Fibroblast of pulmonary artery (primary cell): ENCODE data around the gene IL4R.

Experiments used
- DNase-seq: peaks from one replicate; pipeline ENCODE4 v3.0.0-alpha.2; 2010; ENCODE audit warnings: low read depth
- H3K4me3 ChIP-seq: replicated peaks from 2 replicates; pipeline ENCODE4 v1.5.1; 2011; ENCODE audit warnings: low read depth, mild to moderate bottlenecking, control low read depth, low read length, moderate library complexity
- TF ChIP-seq, protein P1 (sequence below): IDR thresholded peaks from 2 replicates; pipeline ENCODE4 v1.5.1; 2011; ENCODE audit warnings: mild to moderate bottlenecking, control low read depth, low read length, inconsistent platforms; ENCODE audit errors: missing control alignments

The IL4R gene

DNA sequence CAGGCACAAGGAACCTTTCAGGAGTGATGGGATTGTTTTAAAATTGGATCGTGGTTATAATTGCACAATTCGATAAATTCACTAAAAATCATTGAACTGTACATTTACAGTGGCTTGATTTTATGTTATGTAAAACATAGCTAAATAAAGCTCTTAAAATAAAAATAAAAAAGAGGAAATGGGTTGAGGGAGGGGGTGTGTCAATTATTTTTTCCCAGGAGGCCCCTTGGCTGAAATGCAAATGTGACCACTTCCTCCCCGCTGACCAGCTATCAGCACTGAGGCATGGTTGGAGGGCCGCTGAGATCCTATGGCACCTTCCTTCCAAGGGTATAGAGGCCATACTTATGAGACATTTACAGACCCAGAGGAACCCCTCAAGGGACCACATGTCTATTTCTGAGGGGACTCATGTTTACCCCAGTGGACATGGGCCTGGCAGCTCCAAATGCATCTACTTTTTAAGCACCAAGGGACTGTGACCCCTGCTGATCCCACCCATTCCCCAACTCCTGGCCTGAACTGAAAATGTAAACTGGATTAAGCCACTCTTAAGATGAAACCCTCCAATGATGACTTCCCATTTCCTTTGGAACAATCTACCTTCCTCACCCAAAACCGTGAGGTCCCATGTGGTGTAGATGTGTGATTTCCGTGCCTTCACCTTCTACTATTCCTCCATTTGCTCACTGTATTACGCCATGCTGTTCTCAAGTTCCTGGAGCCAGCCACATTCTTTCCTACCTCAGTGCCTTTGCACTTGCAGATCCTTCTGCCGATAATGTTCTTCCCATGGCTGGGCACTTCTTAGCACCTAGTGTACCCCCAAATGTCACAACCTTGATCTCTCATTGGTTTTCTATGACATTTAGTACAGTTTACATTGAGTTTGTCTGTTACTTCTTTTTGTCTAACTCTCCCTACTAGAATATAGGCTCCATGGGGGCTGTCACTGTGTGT, 85.4 kb downstream of the IL4R start:
- DNase-seq: no peak
- TF ChIP-seq, protein P1, sequence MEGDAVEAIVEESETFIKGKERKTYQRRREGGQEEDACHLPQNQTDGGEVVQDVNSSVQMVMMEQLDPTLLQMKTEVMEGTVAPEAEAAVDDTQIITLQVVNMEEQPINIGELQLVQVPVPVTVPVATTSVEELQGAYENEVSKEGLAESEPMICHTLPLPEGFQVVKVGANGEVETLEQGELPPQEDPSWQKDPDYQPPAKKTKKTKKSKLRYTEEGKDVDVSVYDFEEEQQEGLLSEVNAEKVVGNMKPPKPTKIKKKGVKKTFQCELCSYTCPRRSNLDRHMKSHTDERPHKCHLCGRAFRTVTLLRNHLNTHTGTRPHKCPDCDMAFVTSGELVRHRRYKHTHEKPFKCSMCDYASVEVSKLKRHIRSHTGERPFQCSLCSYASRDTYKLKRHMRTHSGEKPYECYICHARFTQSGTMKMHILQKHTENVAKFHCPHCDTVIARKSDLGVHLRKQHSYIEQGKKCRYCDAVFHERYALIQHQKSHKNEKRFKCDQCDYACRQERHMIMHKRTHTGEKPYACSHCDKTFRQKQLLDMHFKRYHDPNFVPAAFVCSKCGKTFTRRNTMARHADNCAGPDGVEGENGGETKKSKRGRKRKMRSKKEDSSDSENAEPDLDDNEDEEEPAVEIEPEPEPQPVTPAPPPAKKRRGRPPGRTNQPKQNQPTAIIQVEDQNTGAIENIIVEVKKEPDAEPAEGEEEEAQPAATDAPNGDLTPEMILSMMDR: no peak
- H3K4me3 ChIP-seq: no peak overlapping the region

- H3K4me3 ChIP-seq: no peak overlapping the region
- TF ChIP-seq, protein P1: no peak
- DNase-seq: no peak
These were observed 86.2 kb downstream of the IL4R start for GRCh38 chr16:27399969-27400368.

GRCh38 chr16:27400751-27401620, 87.2 kb downstream of the IL4R start:
- H3K4me3 ChIP-seq: no peak overlapping the region
- TF ChIP-seq, protein P1: no peak
- peak; percentile 38 for DNase-seq

DNA sequence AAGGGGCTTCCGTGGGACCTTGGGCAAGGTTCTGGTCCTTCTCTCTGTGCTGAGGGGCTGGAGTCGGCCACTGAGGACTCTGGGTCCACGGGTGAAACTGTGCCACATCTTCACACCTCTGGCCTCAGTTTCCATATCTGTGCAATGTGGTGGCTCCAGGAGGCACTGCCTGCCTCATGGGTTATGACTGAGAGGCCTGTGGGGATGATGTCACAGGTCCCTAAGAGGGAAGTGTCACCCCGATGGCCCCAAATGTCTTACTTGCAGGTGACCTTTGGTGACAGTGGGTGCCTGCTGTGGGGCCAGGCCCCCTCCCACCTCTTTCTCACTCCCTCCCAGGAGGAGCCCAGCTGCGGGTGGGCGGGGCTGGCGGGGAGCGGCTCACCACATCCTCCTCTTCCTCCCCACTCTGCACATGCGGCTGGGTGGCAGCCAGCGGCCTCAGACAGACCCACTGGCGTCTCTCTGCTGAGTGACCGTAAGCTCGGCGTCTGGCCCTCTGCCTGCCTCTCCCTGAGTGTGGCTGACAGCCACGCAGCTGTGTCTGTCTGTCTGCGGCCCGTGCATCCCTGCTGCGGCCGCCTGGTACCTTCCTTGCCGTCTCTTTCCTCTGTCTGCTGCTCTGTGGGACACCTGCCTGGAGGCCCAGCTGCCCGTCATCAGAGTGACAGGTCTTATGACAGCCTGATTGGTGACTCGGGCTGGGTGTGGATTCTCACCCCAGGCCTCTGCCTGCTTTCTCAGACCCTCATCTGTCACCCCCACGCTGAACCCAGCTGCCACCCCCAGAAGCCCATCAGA, 88.2 kb downstream of the IL4R start, which contains the start of gene IL21R:
IL21R (plus strand) TSS at position 407 of the 801 bp plus-strand sequence. CDS start 27,898 bp downstream, outside the sequence.
- TF ChIP-seq, protein P1: no peak
- DNase-seq: peak; percentile 45
- no peak within 1 kb of the TSS for H3K4me3 ChIP-seq

- H3K4me3 ChIP-seq: no peak overlapping the region
- TF ChIP-seq, protein P1: no peak
- no peak for DNase-seq
These were observed 88.8 kb downstream of the IL4R start for GRCh38 chr16:27402569-27402963.

- DNase-seq: no peak
- TF ChIP-seq, protein P1: no peak
- no peak overlapping the region for H3K4me3 ChIP-seq
These were observed 89.3 kb downstream of the IL4R start for GRCh38 chr16:27402964-27403600.
